Right ventricle myocardium superior (tissue), 1 donor: Measurements from ENCODE around the gene NFIC. TPM values are rescaled to one million over a fixed set of nuclear protein-coding genes. Genes with fewer than 3 reads are reported as not detected.
"Not testable (repeated sequence)": the region's sequence is repeated elsewhere in the genome, so short reads cannot be mapped to it uniquely, and the experiment has no call there.

ENCODE experiments used
- ATAC-seq: fragments of 200-7000 bp; cut with Tn5 transposase; one replicate; pipeline ENCODE4 v1.9.1; 2020; ENCODE audit warnings: mild to moderate bottlenecking; ENCODE audit not compliant: poor library complexity
- DNase-seq: peaks from one replicate; pipeline ENCODE4 v3.0.0-alpha.2; 2020
- intact Hi-C: fragments of 100-400 bp; cut with DNase I; formaldehyde crosslinking; loops from one replicate; pipeline ENCODE4 v1.11.2; 2022
- total RNA-seq: library from RNA; stranded (reverse); fragmentation: NEBNext Ultra II Directional; extraction: Animal tissue kit (Norgen Biotek cat#: 25700); gene quantifications from one replicate; pipeline ENCODE4 v1.2.1, GENCODE V29; 2021
- donor health status: DM: no; HTN: yes; CAD: no; lungs with severe emphysema.

NFIC gene
- total RNA-seq, 1 donor from 2014 or later, result 153 TPM

DNA sequence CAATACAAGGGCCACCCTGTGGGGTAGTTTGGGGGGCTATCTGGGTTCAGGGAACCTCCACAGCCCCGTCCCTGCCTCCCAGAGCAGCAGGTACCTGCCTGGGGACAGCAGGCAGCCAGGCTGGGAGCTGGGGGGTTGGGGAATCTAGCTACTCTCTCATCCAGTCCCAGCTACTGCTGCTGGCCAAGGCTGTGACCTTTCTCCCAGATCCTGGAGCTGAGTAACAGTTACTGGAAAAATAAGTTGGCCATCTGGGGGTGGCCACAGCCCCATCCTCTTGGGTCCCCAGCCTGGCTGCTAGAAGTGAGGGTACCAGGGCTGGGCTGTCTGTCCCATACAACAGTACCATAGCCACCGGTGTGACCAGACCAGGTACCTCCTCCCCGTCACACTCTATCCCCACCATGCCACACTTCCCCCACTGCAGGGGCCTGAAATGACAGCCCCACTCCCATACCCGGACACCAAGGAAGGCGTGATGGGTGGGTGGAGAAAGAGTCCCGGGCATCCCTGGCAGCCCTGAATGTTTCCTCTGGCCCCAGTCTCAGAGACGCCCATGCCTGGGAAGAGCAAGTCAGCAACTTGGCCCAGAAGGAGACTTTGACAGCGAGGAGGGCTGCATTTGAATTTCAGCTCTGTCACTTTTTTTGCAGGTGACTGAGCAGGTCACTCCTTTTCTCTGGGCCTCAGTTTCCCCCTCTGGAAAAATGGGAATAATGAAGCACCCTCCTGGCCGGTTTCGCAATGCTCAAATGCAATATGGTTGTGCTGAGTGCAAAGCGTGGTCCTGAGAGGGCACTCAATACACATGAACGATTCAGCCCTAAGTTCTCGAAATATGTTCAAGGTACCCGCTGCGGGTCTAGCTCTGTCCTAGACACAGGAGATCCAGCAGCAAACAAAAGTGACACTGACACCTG lies 30.7 kb upstream of the NFIC start:
- intact Hi-C loops, result no loop called here
- peak; percentile 67 for ATAC-seq
- DNase-seq, result peak; percentile 80

DNA sequence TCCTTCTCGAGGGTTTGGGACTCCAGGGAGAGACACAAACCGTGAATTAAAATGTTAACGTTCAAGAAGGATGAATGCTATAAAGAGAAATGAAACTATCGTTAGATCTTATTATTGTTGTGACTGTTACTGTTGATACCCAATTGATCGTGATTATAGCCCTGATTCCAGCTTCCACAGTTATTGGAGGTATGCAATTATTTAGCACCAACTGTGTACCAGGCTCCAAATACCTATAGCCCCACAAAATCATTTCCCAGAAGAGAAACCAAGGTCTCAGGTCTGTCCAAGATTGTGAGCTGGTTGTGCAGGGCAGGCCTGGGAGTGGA lies 30.1 kb upstream of the NFIC start:
- intact Hi-C loops, result no loop called here
- peak; percentile 75 for ATAC-seq
- DNase-seq, result no peak

DNA sequence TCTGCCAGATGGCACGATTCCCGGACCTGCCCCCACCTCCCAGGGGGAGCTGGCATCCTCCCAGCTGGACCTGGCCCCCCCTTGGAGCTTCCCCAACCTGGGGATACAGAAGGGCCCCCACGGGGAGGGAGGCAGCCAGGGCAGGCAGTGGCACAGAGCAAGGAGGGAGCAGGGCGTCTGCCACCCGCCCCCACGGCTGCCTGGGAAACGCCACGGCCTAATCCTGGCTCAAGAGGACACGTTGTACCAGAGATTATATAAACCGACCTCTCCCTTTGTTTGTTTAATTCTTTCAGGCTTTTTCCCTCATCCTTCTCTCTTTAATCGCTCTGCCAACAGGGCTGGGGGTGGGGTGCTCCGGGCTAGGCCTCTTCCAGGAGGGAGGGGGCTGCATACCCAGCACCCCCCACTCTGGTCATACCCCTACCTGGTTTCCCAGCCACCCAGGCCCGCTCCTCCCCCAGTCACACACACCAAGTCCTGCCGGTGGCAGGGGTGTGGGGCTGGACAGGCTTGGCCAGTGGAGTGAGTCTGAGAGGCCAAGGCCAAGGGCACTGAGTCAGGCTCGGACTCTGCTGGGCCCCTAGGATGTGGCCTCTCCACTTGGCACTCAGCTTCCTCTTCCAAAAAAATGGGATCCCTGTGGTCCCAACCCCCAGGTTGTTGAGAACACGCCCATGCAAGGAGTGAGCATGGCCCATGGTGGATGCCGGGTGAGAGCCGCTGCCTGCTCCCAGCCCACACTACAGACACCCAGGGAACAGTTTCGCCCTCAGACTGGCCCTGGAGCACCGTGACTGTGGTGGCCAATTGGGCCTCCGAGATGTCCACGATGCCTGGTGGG lies 29.5 kb upstream of the NFIC start:
- DNase-seq, result peak; percentile 92
- peak; percentile 93 for ATAC-seq
- intact Hi-C loops, result no loop called here

DNA sequence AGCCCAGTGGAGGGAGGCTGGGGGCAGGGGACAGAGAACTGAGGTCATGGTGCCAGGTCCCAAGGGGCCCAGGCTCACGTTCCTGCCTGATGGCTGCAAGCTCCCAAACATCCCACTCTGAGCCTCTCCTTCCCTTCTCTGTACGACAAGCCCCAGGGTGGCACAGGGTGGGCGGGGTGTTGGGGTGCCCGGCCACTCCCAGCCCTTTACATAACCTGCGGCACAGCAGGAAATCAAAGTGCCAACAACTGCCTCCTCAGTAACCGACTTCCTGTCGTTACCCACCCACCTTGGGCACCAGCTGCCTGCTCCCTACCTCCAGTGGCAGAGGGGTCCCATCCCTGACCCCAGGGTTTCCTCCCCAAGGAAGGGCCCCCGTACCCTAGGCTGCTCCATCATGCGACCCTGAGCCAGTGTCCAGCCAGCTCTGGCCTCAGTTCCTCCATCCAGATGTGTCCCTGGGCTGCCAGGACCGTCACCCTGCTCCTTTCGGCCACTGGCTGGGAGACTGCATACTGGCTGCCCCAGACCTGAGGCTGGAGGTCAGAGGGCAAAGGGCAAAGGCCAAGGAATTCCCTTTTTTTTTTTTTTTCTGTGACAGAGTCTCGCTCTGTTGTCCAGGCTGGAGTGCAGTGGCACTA lies 27.7 kb upstream of the NFIC start:
- intact Hi-C loops, result no loop called here
- ATAC-seq (no peak), DNase-seq (peak; percentile 63)

DNA sequence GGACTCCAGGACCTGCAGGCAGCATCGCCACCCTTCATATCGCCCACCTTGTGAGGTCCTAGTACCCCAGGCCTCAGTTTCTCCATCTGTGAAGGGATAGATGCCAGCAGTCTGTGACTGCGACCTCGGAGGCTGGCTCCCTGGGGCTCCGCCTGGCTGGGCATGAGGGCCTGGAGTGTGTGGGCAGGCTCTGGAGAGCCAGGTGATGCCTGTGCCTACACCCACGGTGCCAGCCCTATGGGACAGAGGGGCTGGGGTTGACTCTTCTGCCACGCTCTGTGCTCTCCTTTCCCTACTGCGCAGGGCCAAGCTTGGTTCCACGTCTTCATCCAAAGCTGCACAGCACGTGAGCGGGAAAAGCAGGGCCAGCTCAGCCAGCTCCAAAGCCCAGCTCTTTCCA lies 26.0 kb upstream of the NFIC start:
- no peak for DNase-seq
- intact Hi-C loops, result no loop called here
- no peak for ATAC-seq

DNA sequence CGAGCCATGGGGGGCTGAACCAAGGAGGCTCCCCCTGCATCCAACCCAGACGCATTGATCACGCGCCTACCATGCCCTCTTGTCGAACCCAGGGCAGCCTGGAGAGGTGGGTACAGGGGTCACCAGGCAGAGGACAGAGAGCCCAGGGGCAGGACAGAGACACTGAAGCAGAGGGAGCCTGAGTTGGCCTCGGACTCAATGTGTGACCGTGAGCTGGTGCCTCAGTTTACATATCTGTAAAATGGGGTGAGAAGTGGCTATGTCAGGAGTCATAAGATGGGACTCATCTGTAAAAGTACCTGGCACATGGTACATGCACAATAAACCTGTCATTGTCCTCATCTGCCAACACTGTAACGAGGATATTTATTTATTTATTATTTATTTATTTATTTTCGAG lies 24.1 kb upstream of the NFIC start:
- intact Hi-C loops, result no loop called here
- DNase-seq (no peak), ATAC-seq (no peak)

DNA sequence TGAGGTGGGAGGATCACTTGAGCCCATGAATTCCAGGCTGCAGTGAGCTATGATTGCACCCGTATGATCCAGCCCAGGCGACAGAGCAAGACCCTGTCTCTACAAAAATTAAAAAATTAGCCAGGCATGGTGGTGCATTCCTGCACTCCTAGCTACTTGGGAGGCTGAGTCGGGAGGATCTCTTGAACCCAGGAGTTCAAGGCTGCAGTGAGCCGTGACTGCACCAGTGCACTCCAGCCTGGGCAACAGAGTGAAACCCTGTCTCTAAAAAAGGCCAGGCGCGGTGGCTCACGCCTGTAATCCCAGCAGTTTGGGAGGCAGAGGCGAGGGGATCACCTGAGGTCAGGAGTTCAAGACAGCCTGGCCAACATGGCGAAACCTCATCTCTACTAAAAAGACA lies 23.4 kb upstream of the NFIC start:
- ATAC-seq, intact Hi-C loops, DNase-seq: not testable (repeated sequence)

DNA sequence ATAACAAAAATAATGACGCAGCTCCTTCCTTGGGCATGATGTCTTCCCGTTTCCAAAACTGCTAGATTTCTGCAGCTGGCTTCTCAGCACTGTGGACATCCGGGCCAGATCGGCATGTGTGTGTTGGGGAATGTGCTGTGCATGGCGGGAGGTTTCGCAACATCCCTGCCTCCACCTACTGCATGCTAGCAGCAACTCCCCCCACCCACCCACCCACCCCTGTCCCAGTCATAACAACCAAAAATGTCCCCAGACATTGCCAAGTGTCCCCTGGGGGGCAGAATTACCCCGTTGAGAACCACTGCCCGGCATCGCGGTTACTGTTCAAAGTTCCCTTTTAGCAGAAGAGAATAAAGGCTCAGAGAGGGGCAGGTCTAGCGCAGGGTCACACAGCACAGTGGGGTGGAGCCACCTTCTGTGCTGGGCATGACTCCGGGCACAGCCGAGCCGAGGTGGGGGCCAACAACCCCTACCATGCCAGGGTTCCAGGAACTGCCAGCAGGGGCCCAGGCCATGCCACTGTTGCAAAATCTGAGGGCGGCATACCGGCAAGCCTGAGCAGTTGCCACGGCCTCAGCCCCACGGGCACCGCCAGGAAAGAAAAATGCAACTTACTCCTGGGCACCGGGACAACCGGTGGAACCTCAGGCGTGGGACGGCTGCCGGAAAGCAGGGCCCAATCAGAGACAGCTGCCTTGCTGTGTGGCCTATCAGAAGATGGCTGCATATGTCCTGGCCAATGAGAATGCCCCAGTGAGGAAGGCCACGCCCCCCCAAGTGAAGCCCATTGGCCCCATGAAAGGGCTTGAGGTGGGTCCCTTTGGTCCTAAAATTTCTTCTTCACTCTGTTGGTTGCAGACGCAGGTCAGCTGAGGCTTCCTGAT lies 22.5 kb upstream of the NFIC start:
- intact Hi-C loops, result no loop called here
- ATAC-seq (peak; percentile 78), DNase-seq (peak; percentile 91)

DNA sequence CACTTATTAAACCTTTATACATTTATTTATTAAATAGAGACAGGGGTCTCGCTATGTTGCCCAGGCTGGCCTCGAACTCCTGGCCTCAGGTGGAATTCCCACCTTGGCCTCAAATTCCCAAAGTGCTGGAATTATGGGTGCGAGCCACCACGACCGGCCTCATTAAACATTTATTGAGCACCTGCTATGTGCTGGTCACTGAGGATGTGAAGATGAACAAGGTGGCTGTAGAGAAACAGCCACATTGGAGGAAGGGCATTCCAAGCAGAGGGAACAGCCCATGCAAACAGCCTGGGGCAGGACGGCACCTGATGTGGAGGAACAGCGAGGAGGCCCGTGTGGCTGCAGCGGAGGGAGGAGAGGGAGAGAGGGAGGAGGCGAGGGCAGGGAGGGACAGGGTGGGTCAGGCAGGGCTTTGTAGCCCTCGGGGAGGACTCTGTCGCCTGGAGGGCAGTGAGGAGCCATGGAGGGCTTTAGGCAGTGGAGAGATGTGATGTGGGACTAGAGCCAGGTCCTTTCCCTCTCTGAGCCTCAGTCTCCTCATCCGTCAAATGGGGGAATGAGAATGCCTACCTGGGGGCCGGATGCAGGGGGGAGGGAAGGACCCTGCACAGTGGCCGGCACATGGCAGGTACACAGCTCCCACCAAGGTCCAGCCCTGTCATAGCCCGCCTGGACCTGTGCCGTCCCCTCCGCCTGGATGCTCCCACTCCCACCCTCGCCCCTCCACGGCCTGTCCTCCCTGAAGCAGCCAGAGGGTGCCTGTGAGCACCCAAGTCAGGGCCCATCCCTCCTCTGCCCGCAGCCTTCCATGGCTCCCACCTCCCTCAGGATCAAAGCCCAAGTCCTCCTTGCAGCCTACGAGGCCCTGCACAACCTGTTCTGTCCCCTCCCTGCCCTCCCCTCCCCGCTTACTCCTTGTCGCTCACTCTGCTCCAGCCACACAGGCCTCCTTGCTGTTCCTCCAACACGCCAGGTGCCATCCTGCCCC lies 21.5 kb upstream of the NFIC start:
- ATAC-seq (no peak), DNase-seq (peak; percentile 29)
- intact Hi-C loops, result no loop called here

DNA sequence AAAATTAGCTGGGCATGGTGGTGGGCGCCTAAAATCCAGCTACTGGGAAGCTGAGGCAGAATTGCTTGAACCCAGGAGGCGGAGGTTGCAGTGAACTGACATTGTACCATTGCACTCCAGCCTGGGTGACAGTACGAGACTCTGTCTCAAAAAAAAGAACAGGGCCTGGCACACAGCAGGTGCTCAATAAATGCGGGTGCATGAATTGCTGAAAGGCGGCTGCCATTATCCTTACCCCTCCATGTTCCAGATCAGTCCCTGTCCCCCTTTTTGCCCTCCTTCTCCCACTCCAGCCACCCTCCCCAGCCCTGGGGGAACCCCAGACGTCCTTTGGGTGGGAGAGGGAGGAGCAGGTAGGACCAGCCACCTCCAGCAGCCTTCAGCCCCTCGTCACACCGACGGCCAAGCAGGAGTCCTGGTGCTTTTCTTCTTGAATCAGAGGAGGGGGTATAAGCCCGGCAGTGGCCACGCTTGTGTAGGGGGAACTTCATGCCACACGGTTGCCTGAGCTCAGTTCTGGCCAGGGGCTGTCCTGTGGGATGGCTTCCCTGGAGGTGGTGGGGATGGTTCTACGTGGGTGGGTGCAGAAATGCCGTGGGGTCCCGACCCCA lies 20.4 kb upstream of the NFIC start:
- no peak for ATAC-seq
- peak; percentile 40 for DNase-seq
- intact Hi-C loops, result no loop called here

DNA sequence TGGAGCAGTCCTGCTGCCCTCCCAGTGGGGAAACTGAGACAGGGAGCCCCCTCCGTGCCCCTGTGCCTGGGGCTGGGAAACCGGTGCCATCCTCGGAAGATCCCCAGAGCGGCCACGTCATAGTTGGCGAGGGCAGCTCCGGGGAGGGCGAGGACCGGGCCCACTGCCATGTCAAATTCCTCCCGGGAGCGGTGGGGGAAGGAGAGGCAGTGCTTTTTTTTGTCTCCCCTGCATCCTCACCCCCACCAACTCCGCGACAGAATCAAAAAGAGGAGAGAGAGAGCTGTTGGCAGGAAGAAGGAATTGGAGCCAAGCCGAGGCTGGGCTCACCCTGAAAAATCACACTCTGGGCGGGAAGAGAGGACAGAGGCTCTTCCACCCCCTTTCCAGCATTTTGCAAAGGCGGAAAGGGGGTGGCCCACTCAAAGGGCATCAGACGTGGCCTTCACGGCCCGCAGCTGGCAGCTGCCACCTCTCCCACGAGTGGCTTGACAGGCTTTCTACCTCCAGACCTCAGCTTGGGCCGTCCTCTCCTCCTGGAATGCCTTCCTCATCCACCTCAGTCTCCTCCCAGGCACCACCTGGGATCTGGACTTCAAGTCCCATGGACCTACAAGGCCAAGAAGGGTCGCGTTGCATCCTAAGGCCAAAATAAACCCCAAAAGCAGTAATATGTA lies 19.6 kb upstream of the NFIC start:
- ATAC-seq, result peak; percentile 71
- intact Hi-C loops, result no loop called here
- peak; percentile 87 for DNase-seq

DNA sequence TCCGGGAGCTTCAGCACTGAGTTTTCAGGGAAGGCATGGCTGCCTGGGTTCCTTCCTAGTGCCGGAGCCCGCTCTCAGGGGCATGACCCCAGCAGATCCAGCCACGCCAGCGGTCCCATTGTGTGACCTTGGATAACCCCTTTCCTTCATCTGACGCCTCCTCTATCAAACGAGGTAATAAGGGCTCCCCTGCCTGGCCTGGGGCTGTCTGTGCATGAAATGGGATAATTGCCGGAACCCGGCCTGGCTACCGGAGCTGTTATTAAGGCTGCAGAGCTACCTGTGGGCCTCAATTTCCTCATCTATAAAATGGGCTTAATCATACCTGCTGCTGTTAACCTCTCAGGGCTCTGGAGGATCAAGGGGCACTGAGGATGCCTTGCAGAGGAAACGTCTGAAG lies 18.3 kb upstream of the NFIC start:
- ATAC-seq (no peak), DNase-seq (no peak)
- intact Hi-C loops, result no loop called here

DNA sequence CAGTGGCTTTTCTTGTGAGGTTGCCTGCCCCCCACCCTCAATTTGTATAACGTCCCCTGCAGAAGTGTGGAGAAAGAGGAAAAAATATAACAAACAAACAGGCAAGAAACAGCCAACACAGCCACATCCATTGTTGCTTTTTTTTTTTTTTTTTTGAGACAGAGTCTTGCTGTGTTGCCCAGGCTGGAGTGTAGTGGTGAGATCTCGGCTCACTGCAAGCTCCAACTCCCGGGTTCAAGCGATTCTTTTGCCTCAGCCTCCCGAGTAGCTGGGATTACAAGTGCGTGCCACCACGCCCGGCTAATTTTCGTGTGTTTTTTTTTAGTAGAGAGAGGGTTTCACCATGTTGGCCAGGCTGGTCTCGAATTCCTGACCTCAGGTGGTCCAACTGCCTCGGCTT lies 17.9 kb upstream of the NFIC start:
- ATAC-seq, intact Hi-C loops, DNase-seq: not testable (repeated sequence)

DNA sequence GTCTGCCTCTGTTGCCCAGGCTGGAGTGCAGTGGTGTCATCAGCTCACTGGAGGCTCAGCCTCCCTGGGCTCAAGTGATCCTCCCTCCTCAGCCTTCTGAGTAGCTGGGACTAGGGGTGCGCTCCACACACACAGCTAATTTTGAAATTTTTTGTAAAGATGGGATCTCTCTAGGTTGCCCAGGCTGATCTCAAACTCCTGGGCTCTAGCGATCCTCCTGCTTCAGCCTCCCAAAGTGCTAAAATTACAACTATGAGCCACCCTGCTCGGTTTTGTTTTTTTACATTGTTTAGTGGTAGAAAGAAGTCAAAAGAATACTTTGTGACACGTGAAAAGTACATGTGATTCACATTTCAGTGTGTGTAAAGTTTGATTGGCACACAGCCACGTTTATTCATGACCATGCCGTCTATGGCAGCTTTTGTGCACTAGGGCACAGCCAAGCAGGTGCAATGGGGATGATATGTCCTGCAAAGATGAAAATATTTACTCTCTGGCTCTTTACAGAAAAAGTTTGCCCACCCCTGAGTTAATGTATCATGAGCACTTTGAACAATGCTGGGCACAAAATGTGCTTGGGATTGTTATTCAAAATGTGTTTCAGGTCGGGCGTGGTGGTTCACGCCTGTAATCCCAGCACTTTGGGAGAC lies 16.2 kb upstream of the NFIC start:
- ATAC-seq (no peak), DNase-seq (no peak)
- intact Hi-C loops, result no loop called here

DNA sequence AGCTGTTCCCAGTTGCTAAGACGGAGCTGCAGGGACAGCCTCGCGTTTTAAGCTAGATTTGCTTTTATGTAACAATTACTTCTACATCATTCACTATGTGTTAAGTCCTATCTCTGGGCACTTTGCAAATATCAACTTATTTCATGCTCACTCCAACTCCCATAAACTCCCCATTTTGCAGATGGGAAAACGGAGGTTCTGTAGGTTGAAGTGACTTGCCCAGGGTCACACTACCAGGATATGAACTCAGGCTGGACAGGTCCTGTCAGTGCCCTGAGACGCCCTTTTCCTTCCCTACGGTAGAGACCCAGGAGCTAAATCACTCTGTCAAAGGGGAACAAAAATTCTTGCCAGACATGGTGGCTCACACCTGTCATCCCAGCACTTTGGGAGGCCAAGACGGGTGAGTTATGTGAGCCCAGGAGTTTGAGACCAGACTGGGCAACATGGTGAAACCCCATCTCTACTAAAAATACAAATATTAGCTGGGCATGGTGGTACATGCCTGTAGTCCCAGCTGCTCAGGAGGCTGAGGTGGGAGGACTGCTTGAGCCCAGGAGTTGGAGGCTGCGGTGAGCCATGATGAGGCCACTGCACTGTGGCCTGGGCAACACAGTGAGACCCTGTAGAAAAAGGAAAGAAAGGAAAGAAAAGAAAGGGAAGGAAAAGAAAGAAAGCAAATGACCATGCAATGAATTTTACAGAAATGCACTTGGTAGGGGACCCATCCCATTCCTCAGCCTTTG lies 14.5 kb upstream of the NFIC start:
- intact Hi-C loops, result no loop called here
- ATAC-seq (no peak), DNase-seq (no peak)
